GM19023 (cell line): Measurements from ENCODE around the gene SCGB2B2.
A peak's percentile ranks its signal among the peaks of the same experiment; 100 is the strongest.
"Not testable (repeated sequence)": the region's sequence is repeated elsewhere in the genome, so short reads cannot be mapped to it uniquely, and the experiment has no call there.

Experiments
- ATAC-seq: cut with Tn5 transposase; IDR thresholded peaks from one replicate; pipeline ENCODE4 v1.9.1; 2021; ENCODE audit warnings: mild to moderate bottlenecking, moderate library complexity; ENCODE audit not compliant: unreplicated experiment

Gene SCGB2B2

GRCh38 chr19:34676697-34677385 lies at the start of gene SCGB2B2:
TSS of gene SCGB2B2 (minus strand) at chr19:34677159. CDS start at chr19:34594563, 82,596 bp downstream.
- peak; percentile 57 for ATAC-seq

GRCh38 chr19:34725400-34725799 lies 48.4 kb upstream of the SCGB2B2 start:
- no peak for ATAC-seq

GRCh38 chr19:34722353-34722752 lies 45.4 kb upstream of the SCGB2B2 start:
- ATAC-seq, result no peak

GRCh38 chr19:34715357-34715756 lies 38.4 kb upstream of the SCGB2B2 start:
- no peak for ATAC-seq

GRCh38 chr19:34713262-34713637 lies 36.3 kb upstream of the SCGB2B2 start:
- ATAC-seq, result no peak

GRCh38 chr19:34712395-34713261 lies 35.7 kb upstream of the SCGB2B2 start:
- no peak for ATAC-seq

- ATAC-seq, result no peak
Measured at GRCh38 chr19:34711890-34712289, 34.9 kb upstream of the SCGB2B2 start.

- ATAC-seq, result no peak
Measured at GRCh38 chr19:34707661-34708060, 30.7 kb upstream of the SCGB2B2 start.

GRCh38 chr19:34692549-34692948 lies 15.6 kb upstream of the SCGB2B2 start:
- no peak for ATAC-seq

GRCh38 chr19:34690372-34690771 lies 13.4 kb upstream of the SCGB2B2 start:
- no peak for ATAC-seq

GRCh38 chr19:34688592-34688991 lies 11.6 kb upstream of the SCGB2B2 start:
- ATAC-seq, result no peak

- no peak for ATAC-seq
Measured at GRCh38 chr19:34687348-34687747, 10.4 kb upstream of the SCGB2B2 start.

- ATAC-seq, result no peak
Measured at GRCh38 chr19:34686455-34686854, 9.5 kb upstream of the SCGB2B2 start.

- ATAC-seq, result not testable (repeated sequence)
Measured at GRCh38 chr19:34685266-34685665, 8.3 kb upstream of the SCGB2B2 start.

- no peak for ATAC-seq
Measured at GRCh38 chr19:34681478-34681877, 4.5 kb upstream of the SCGB2B2 start.

GRCh38 chr19:34678421-34678820 lies 1.5 kb upstream of the SCGB2B2 start:
- no peak for ATAC-seq

- ATAC-seq, result no peak
Measured at GRCh38 chr19:34678085-34678412, 1.1 kb upstream of the SCGB2B2 start.

- ATAC-seq, result peak; percentile 90
Measured at GRCh38 chr19:34677386-34678084, 576 bp upstream of the SCGB2B2 start, which contains the start of gene ZNF302. TSS of gene ZNF302 (plus strand) at chr19:34677678. CDS start at chr19:34678805, 1,127 bp downstream.

GRCh38 chr19:34675919-34676318 lies 1.0 kb downstream of the SCGB2B2 start:
- no peak for ATAC-seq

GRCh38 chr19:34675250-34675649 lies 1.7 kb downstream of the SCGB2B2 start:
- no peak for ATAC-seq

GRCh38 chr19:34673590-34673989 lies 3.4 kb downstream of the SCGB2B2 start:
- ATAC-seq, result no peak

- no peak for ATAC-seq
Measured at GRCh38 chr19:34671972-34672371, 5.0 kb downstream of the SCGB2B2 start.
